IMR-90 (cell line): ENCODE measurements around the gene FIBIN.

ENCODE experiments used
- BHLHE40 ChIP-seq: fragments of 150-350 bp; IDR thresholded peaks from 2 replicates; pipeline ENCODE4 v1.6.1; 2016; ENCODE audit warnings: mild to moderate bottlenecking, low read depth, low read length
- FOS ChIP-seq: fragments of 150-350 bp; IDR thresholded peaks from 2 replicates; pipeline ENCODE4 v1.6.1; 2016; ENCODE audit warnings: low read depth, low read length
- MAZ ChIP-seq: IDR thresholded peaks from 2 replicates; pipeline ENCODE4 v1.6.1; 2012; ENCODE audit warnings: low read depth, mild to moderate bottlenecking, low read length, improper control_type of control experiment, moderate library complexity, borderline replicate concordance
- MXI1 ChIP-seq: IDR thresholded peaks from 2 replicates; pipeline ENCODE4 v1.6.1; 2012; ENCODE audit warnings: low read depth, mild to moderate bottlenecking, low read length, moderate library complexity, borderline replicate concordance
- POLR2A ChIP-seq: IDR thresholded peaks from 2 replicates; pipeline ENCODE4 v1.6.1; 2012; ENCODE audit warnings: mild to moderate bottlenecking, low read depth, low read length
- RAD21 ChIP-seq: IDR thresholded peaks from 2 replicates; pipeline ENCODE4 v1.6.1; 2012; ENCODE audit warnings: low read length, improper control_type of control experiment
- SMC3 ChIP-seq: fragments of 150-350 bp; IDR thresholded peaks from 2 replicates; pipeline ENCODE4 v1.6.1; 2016; ENCODE audit warnings: low read depth, mild to moderate bottlenecking, antibody characterized with exemption, low read length, moderate library complexity
- TF ChIP-seq, protein P1 (sequence below): conservative IDR thresholded peaks from 2 replicates; pipeline ENCODE4 v1.5.1; 2012; ENCODE audit warnings: mild to moderate bottlenecking, low read depth, low read length, improper control_type of control experiment
- TF ChIP-seq, protein P2 (sequence below): fragments of 150-350 bp; IDR thresholded peaks from 2 replicates; pipeline ENCODE4 v1.6.1; 2017; ENCODE audit warnings: mild to moderate bottlenecking, antibody characterized with exemption, low read length, low read depth

DNA sequence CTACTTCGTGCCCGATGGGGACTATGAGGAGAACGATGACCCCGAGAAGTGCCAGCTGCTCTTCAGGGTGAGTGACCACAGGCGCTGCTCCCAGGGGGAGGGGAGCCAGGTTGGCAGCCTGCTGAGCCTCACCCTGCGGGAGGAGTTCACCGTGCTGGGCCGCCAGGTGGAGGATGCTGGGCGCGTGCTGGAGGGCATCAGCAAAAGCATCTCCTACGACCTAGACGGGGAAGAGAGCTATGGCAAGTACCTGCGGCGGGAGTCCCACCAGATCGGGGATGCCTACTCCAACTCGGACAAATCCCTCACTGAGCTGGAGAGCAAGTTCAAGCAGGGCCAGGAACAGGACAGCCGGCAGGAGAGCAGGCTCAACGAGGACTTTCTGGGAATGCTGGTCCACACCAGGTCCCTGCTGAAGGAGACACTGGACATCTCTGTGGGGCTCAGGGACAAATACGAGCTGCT, 751 bp downstream of the FIBIN start:
- TF ChIP-seq, protein P1, sequence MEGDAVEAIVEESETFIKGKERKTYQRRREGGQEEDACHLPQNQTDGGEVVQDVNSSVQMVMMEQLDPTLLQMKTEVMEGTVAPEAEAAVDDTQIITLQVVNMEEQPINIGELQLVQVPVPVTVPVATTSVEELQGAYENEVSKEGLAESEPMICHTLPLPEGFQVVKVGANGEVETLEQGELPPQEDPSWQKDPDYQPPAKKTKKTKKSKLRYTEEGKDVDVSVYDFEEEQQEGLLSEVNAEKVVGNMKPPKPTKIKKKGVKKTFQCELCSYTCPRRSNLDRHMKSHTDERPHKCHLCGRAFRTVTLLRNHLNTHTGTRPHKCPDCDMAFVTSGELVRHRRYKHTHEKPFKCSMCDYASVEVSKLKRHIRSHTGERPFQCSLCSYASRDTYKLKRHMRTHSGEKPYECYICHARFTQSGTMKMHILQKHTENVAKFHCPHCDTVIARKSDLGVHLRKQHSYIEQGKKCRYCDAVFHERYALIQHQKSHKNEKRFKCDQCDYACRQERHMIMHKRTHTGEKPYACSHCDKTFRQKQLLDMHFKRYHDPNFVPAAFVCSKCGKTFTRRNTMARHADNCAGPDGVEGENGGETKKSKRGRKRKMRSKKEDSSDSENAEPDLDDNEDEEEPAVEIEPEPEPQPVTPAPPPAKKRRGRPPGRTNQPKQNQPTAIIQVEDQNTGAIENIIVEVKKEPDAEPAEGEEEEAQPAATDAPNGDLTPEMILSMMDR, result no peak
- no peak for TF ChIP-seq MXI1
- TF ChIP-seq MAZ, result no peak
- no peak for TF ChIP-seq POLR2A
- TF ChIP-seq, protein P2, sequence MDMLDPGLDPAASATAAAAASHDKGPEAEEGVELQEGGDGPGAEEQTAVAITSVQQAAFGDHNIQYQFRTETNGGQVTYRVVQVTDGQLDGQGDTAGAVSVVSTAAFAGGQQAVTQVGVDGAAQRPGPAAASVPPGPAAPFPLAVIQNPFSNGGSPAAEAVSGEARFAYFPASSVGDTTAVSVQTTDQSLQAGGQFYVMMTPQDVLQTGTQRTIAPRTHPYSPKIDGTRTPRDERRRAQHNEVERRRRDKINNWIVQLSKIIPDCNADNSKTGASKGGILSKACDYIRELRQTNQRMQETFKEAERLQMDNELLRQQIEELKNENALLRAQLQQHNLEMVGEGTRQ, result no peak
- no peak for TF ChIP-seq FOS
- TF ChIP-seq RAD21, result no peak
- no peak for TF ChIP-seq BHLHE40
- no peak for TF ChIP-seq SMC3
